HepG2 (cell line): Measurements from ENCODE around the gene GNAS-AS1. TPM values are rescaled to one million over a fixed set of nuclear protein-coding genes. Genes with fewer than 3 reads are reported as not detected.

Source experiments
- CBX1 ChIP-seq: IDR thresholded peaks from one replicate; pipeline ENCODE4 v1.6.1; 2016; ENCODE audit warnings: antibody characterized with exemption, low read depth
- CERS6 ChIP-seq: sonication (generic); formaldehyde crosslinking; IDR thresholded peaks from 2 replicates; pipeline ENCODE4 v1.5.0; 2020; ENCODE audit warnings: missing genetic modification reagents
- CSRNP2 ChIP-seq: sonication (generic); formaldehyde crosslinking; conservative IDR thresholded peaks from 2 replicates; pipeline ENCODE4 v1.8.0; 2022; ENCODE audit warnings: low read depth, missing genetic modification reagents
- CTCF ChIP-seq: sonication (generic); formaldehyde crosslinking; IDR thresholded peaks from 2 replicates; pipeline ENCODE4 v1.5.0; 2020; ENCODE audit warnings: mild to moderate bottlenecking, missing genetic modification reagents, moderate library complexity
- GABPB1 ChIP-seq: IDR thresholded peaks from 2 replicates; pipeline ENCODE4 v1.6.1; 2016; ENCODE audit warnings: mild to moderate bottlenecking, missing genetic modification reagents, moderate library complexity, missing compliant biosample characterization
- NFE2 ChIP-seq: sonication (generic); formaldehyde crosslinking; IDR thresholded peaks from 2 replicates; pipeline ENCODE4 v1.4.0; 2020; ENCODE audit warnings: missing genetic modification reagents
- NR2F2 ChIP-seq: IDR thresholded peaks from 2 replicates; pipeline ENCODE4 v1.6.1; 2012; ENCODE audit warnings: low read depth, inconsistent platforms, borderline replicate concordance
- POLR2G ChIP-seq: fragments of 200-400 bp; formaldehyde crosslinking; IDR thresholded peaks from 2 replicates; pipeline ENCODE4 v1.6.1; 2018; ENCODE audit warnings: mild to moderate bottlenecking, low read depth, low read length, moderate library complexity
- ZNF33B ChIP-seq: sonication (generic); formaldehyde crosslinking; IDR thresholded peaks from 2 replicates; pipeline ENCODE4 v1.5.1; 2020; ENCODE audit warnings: mild to moderate bottlenecking, missing genetic modification reagents
- ZNF350 ChIP-seq: sonication (generic); formaldehyde crosslinking; IDR thresholded peaks from 2 replicates; pipeline ENCODE4 v1.4.0; 2020; ENCODE audit warnings: mild to moderate bottlenecking, low read depth, missing genetic modification reagents, borderline replicate concordance
- ZNF543 ChIP-seq: sonication (generic); formaldehyde crosslinking; IDR thresholded peaks from 2 replicates; pipeline ENCODE4 v1.4.0; 2020; ENCODE audit warnings: mild to moderate bottlenecking, missing genetic modification reagents
- ZNF710 ChIP-seq: sonication (generic); formaldehyde crosslinking; IDR thresholded peaks from 2 replicates; pipeline ENCODE4 v1.5.0; 2020; ENCODE audit warnings: mild to moderate bottlenecking, missing genetic modification reagents, borderline replicate concordance
- ZNF777 ChIP-seq: sonication (generic); formaldehyde crosslinking; IDR thresholded peaks from 2 replicates; pipeline ENCODE4 v1.4.0; 2020; ENCODE audit warnings: missing genetic modification reagents
- ZSCAN5A ChIP-seq: sonication (generic); formaldehyde crosslinking; IDR thresholded peaks from 2 replicates; pipeline ENCODE4 v1.8.0; 2022; ENCODE audit warnings: mild to moderate bottlenecking, missing genetic modification reagents, borderline replicate concordance
- polyA plus RNA-seq, 8 experiments: library from polyadenylated mRNA; depleted of rRNA in 3 of 8; stranded (reverse) in 7 of 8; unstranded in 1 of 8; fragments of >200 nt; fragmentation: Illumina TruSeq in 4 of 8; extraction: Trizol in 4 of 8; gene quantifications; 2 replicates each; pipeline versions ENCODE4 v1.2.1 to v1.2.3, GENCODE V29; 2011 to 2016; ENCODE audit warnings: low read depth in 4 of 8, missing spikeins in 1 of 8, mixed read lengths in 1 of 8; ENCODE audit not compliant: insufficient read depth in 1 of 8
- total RNA-seq, 5 experiments: library from RNA; depleted of rRNA; stranded (reverse); fragments of >200 nt; fragmentation: Illumina TruSeq; extraction: Trizol; gene quantifications; 2 replicates each; pipeline ENCODE4 v1.2.3, GENCODE V29; 2016; ENCODE audit warnings: low read depth in 1 of 5
- TF ChIP-seq, protein P1 (sequence below): sonication (generic); formaldehyde crosslinking; IDR thresholded peaks from 2 replicates; pipeline ENCODE4 v1.4.0; 2020; ENCODE audit warnings: mild to moderate bottlenecking, missing genetic modification reagents
- TF ChIP-seq, protein P2 (sequence below): sonication (generic); formaldehyde crosslinking; IDR thresholded peaks from 2 replicates; pipeline ENCODE4 v1.5.1; 2020; ENCODE audit warnings: missing genetic modification reagents, mild to moderate bottlenecking, borderline replicate concordance

Gene GNAS-AS1
- total and polyA plus RNA-seq, 2 of the 13 experiments (the other 11 are each of a cell fraction or from before 2014, with no cell fraction given), result not detected

DNA sequence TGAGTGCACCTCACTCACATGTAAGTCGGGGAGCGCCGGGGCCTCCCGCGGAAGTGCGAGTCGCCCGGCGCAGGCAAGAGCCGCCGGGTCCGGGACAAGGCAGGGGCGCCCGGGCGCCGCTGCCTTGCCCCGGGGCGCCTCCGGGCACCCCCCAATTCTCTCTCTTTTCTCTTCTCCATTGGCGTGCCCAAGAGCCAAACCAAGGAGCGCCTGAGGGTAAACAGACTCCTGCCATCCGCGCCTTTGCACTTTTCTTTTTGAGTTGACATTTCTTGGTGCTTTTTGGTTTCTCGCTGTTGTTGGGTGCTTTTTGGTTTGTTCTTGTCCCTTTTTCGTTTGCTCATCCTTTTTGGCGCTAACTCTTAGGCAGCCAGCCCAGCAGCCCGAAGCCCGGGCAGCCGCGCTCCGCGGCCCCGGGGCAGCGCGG lies 38.6 kb upstream of the GNAS-AS1 start (continued):
- TF ChIP-seq, protein P1, sequence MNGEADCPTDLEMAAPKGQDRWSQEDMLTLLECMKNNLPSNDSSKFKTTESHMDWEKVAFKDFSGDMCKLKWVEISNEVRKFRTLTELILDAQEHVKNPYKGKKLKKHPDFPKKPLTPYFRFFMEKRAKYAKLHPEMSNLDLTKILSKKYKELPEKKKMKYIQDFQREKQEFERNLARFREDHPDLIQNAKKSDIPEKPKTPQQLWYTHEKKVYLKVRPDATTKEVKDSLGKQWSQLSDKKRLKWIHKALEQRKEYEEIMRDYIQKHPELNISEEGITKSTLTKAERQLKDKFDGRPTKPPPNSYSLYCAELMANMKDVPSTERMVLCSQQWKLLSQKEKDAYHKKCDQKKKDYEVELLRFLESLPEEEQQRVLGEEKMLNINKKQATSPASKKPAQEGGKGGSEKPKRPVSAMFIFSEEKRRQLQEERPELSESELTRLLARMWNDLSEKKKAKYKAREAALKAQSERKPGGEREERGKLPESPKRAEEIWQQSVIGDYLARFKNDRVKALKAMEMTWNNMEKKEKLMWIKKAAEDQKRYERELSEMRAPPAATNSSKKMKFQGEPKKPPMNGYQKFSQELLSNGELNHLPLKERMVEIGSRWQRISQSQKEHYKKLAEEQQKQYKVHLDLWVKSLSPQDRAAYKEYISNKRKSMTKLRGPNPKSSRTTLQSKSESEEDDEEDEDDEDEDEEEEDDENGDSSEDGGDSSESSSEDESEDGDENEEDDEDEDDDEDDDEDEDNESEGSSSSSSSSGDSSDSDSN, result peak; percentile 57; the same call in 1 of the 2 replicates
- TF ChIP-seq CTCF (CRISPR knock-in tag), result no peak
- TF ChIP-seq CBX1, result peak; percentile 12
- no peak for TF ChIP-seq CERS6 (CRISPR knock-in tag)
- TF ChIP-seq ZNF350 (CRISPR knock-in tag), result no peak
- TF ChIP-seq, protein P2, sequence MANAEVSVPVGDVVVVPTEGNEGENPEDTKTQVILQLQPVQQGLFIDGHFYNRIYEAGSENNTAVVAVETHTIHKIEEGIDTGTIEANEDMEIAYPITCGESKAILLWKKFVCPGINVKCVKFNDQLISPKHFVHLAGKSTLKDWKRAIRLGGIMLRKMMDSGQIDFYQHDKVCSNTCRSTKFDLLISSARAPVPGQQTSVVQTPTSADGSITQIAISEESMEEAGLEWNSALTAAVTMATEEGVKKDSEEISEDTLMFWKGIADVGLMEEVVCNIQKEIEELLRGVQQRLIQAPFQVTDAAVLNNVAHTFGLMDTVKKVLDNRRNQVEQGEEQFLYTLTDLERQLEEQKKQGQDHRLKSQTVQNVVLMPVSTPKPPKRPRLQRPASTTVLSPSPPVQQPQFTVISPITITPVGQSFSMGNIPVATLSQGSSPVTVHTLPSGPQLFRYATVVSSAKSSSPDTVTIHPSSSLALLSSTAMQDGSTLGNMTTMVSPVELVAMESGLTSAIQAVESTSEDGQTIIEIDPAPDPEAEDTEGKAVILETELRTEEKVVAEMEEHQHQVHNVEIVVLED (CRISPR knock-in tag), result no peak
- no peak for TF ChIP-seq NR2F2
- TF ChIP-seq ZNF777 (CRISPR knock-in tag), result no peak; the same call in 1 of the 2 replicates
- TF ChIP-seq NFE2 (CRISPR knock-in tag), result no peak
- no peak for TF ChIP-seq CSRNP2
- 0 out of 2 replicates have a peak, but pooled peaks have one; percentile 18 for TF ChIP-seq POLR2G
- no peak for TF ChIP-seq ZNF543
- no peak for TF ChIP-seq ZNF710 (CRISPR knock-in tag)
- TF ChIP-seq ZNF33B, result no peak
- 0 out of 2 replicates have a peak, but pooled peaks have one; percentile 14 for TF ChIP-seq GABPB1
- no peak for TF ChIP-seq ZSCAN5A (CRISPR knock-in tag)
